OCI-LY1 (cell line): ENCODE measurements around the gene FAS.

Experiments used
- H2AFZ ChIP-seq: fragments of 200-600 bp; sonication (generic), shearing (Covaris generic); 2 replicates; pipeline ENCODE4 v1.6.0; 2014; ENCODE audit warnings: antibody characterized with exemption, mild to moderate bottlenecking, low read length
- H3F3A ChIP-seq: fragments of 200-600 bp; sonication (generic), shearing (Covaris generic); 2 replicates; pipeline ENCODE4 v1.6.0; 2014; ENCODE audit warnings: mild to moderate bottlenecking, antibody characterized with exemption, low read length, moderate library complexity; ENCODE audit not compliant: insufficient read depth
- H3K27ac ChIP-seq: fragments of 200-600 bp; sonication (generic); 2 replicates; pipeline ENCODE4 v1.5.1; 2014; ENCODE audit warnings: low read length, mixed run types, mild to moderate bottlenecking, low read depth; ENCODE audit not compliant: poor library complexity, severe bottlenecking
- H3K27me3 ChIP-seq: fragments of 200-600 bp; sonication (generic); 2 replicates; pipeline ENCODE4 v1.6.0; 2014; ENCODE audit warnings: antibody characterized with exemption, mild to moderate bottlenecking, low read length, moderate library complexity; ENCODE audit not compliant: insufficient read depth
- H3K36me3 ChIP-seq: fragments of 200-600 bp; sonication (generic); 2 replicates; pipeline ENCODE4 v1.6.1; 2014; ENCODE audit warnings: mild to moderate bottlenecking, antibody characterized with exemption, low read length, moderate library complexity, mixed read lengths; ENCODE audit not compliant: insufficient read depth
- H3K4me1 ChIP-seq: fragments of 200-600 bp; sonication (generic); 2 replicates; pipeline ENCODE4 v1.5.1; 2014; ENCODE audit warnings: mild to moderate bottlenecking, low read length, moderate library complexity; ENCODE audit not compliant: insufficient read depth, severe bottlenecking
- H3K4me2 ChIP-seq: fragments of 200-600 bp; sonication (generic), shearing (Covaris generic); 2 replicates; pipeline ENCODE4 v1.6.1; 2014; ENCODE audit warnings: low read length
- H3K4me3 ChIP-seq: fragments of 200-600 bp; sonication (generic); 2 replicates; pipeline ENCODE4 v1.5.1; 2014; ENCODE audit warnings: low read length, low read depth, mild to moderate bottlenecking, mixed read lengths; ENCODE audit not compliant: poor library complexity, severe bottlenecking
- H3K79me2 ChIP-seq: fragments of 200-600 bp; shearing (Covaris generic); 2 replicates; pipeline ENCODE4 v1.6.1; 2016; ENCODE audit warnings: mixed run types, low read length, mixed read lengths; ENCODE audit not compliant: insufficient read depth
- H3K9ac ChIP-seq: fragments of 200-600 bp; sonication (generic), shearing (Covaris generic); 2 replicates; pipeline ENCODE4 v1.6.1; 2014; ENCODE audit warnings: mild to moderate bottlenecking, low read length, mixed read lengths
- H3K9me2 ChIP-seq: fragments of 200-600 bp; sonication (generic), shearing (Covaris generic); 2 replicates; pipeline ENCODE4 v1.6.1; 2014; ENCODE audit warnings: low read depth, mild to moderate bottlenecking, low read length, mixed read lengths
- H3K9me3 ChIP-seq: fragments of 200-600 bp; shearing (Covaris generic); 2 replicates; pipeline ENCODE4 v1.6.1; 2014; ENCODE audit warnings: low read length, mixed read lengths
- H4K20me1 ChIP-seq: fragments of 200-600 bp; sonication (generic), shearing (Covaris generic); 2 replicates; pipeline ENCODE4 v1.6.0; 2016; ENCODE audit warnings: mild to moderate bottlenecking, low read length; ENCODE audit not compliant: insufficient read depth
- CTCF ChIP-seq: fragments of 200-600 bp; sonication (generic), shearing (Covaris generic); IDR thresholded peaks from 2 replicates; pipeline ENCODE4 v1.5.1; 2017; ENCODE audit warnings: mild to moderate bottlenecking, antibody characterized with exemption, low read length, moderate library complexity, mixed read lengths
- EZH2 ChIP-seq: fragments of 200-600 bp; sonication (generic), shearing (Covaris generic); IDR thresholded peaks from 2 replicates; pipeline ENCODE4 v1.8.0; 2017; ENCODE audit warnings: borderline replicate concordance, mixed run types, mild to moderate bottlenecking, antibody characterized with exemption, low read length, moderate library complexity, mixed read lengths

Gene FAS

GRCh38 chr10:88992921-88993524, 2.4 kb downstream of the FAS start:
- H3K36me3 ChIP-seq, result no peaks in the 10 kb centered on the region
- no peak overlapping the region for H2AFZ ChIP-seq
- no peak overlapping the region for H3K27ac ChIP-seq
- no peaks in the 10 kb centered on the region for H3K9me2 ChIP-seq
- no peaks in the 10 kb centered on the region for H3K79me2 ChIP-seq
- peaks cover 34% of the 10 kb centered on the region for H3K4me1 ChIP-seq
- H3K4me3 ChIP-seq, result no peak overlapping the region
- H4K20me1 ChIP-seq, result no peaks in the 10 kb centered on the region
- H3K27me3 ChIP-seq, result no peaks in the 10 kb centered on the region
- no peaks in the 10 kb centered on the region for H3F3A ChIP-seq
- no peak for TF ChIP-seq CTCF
- no peak for TF ChIP-seq EZH2
- H3K9me3 ChIP-seq, result no peaks in the 10 kb centered on the region
- H3K4me2 ChIP-seq, result peak overlapping the region; percentile 32
- H3K9ac ChIP-seq, result no peak overlapping the region

GRCh38 chr10:88994019-88994418, 3.4 kb downstream of the FAS start:
- Histone ChIP-seq H4K20me1 (no peaks in the 10 kb centered on the region), H2AFZ (no peak overlapping the region), H3K9me2 (no peaks in the 10 kb centered on the region), H3K36me3 (no peaks in the 10 kb centered on the region), H3K9me3 (no peaks in the 10 kb centered on the region), H3K27me3 (no peaks in the 10 kb centered on the region), H3K4me3 (no peak overlapping the region), H3K79me2 (no peaks in the 10 kb centered on the region), H3K4me1 (peaks cover 34% of the 10 kb centered on the region), H3K4me2 (no peak overlapping the region; the same call in 1 of the 2 replicates), H3K27ac (no peak overlapping the region), H3F3A (no peaks in the 10 kb centered on the region), H3K9ac (no peak overlapping the region)
- TF ChIP-seq EZH2 (no peak), CTCF (no peak)

DNA sequence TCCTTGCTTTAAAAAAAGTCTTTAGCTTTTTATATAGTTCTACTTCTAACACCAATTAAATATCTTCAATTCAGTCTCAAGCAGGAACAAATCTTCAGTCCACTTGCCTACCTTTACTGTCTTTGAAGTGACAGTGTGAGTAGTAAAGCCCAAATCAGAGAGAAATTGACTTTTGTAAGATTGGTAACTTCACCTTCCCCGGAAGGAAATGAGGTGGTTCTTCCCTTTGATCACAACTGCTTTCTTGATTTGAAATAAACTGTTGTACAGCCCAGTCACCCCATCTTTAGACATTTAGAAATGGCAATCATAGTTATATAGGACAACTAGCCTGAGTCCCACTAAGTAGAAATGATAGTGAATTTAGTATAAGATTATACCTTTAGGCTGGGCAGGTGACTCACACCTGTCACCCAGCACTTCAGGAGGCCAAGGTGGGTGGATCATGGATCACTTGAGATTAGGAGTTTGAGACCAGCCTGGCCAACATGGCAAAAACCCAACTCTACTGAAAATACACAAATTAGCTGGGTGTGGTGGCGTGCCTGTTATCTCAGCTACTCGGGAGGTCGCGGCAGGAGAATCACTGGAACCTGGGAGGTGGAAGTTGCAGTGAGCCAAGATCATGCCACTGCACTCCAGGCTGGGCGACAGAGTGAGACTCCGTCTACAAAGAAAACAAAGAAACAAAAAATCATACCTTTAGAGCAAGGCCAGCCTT, 4.7 kb downstream of the FAS start:
- no peak overlapping the region for H2AFZ ChIP-seq

More for the DNA sequence above, 4.7 kb downstream of the FAS start:
- no peaks in the 10 kb centered on the region for H3K79me2 ChIP-seq
- no peak for TF ChIP-seq CTCF
- TF ChIP-seq EZH2, result no peak
- H3K9ac ChIP-seq, result no peak overlapping the region
- no peak overlapping the region for H3K27ac ChIP-seq
- H3F3A ChIP-seq, result no peaks in the 10 kb centered on the region
- no peaks in the 10 kb centered on the region for H3K27me3 ChIP-seq
- no peaks in the 10 kb centered on the region for H4K20me1 ChIP-seq
- H3K4me1 ChIP-seq, result peaks cover 30% of the 10 kb centered on the region
- no peaks in the 10 kb centered on the region for H3K9me3 ChIP-seq
- no peaks in the 10 kb centered on the region for H3K36me3 ChIP-seq
- H3K9me2 ChIP-seq, result no peaks in the 10 kb centered on the region
- no peak overlapping the region for H3K4me3 ChIP-seq
- no peak overlapping the region for H3K4me2 ChIP-seq
